Upper lobe of left lung (tissue), 4 donors: Measurements from ENCODE around the gene TLN1.

Experiments
- CTCF ChIP-seq, 6 experiments: fragments of 450-650 bp in 4 of 6; fragments of 200-600 bp in 2 of 6; sonication (generic) in 2 of 6; IDR thresholded peaks; one replicate each; pipeline ENCODE4 v1.5.1; 2016 to 2019; ENCODE audit warnings: antibody characterized with exemption in 6 of 6
- EP300 ChIP-seq, 4 donors: sonication (generic); formaldehyde crosslinking; IDR thresholded peaks; one replicate each; pipeline ENCODE4 v1.5.1; 2017; ENCODE audit warnings: antibody characterized with exemption in 4 of 4, control low read depth in 2 of 4
- POLR2AphosphoS5 ChIP-seq, 2 donors: sonication (generic); formaldehyde crosslinking; IDR thresholded peaks; one replicate each; pipeline ENCODE4 v1.5.1; 2017; ENCODE audit warnings: antibody characterized with exemption in 2 of 2

DNA sequence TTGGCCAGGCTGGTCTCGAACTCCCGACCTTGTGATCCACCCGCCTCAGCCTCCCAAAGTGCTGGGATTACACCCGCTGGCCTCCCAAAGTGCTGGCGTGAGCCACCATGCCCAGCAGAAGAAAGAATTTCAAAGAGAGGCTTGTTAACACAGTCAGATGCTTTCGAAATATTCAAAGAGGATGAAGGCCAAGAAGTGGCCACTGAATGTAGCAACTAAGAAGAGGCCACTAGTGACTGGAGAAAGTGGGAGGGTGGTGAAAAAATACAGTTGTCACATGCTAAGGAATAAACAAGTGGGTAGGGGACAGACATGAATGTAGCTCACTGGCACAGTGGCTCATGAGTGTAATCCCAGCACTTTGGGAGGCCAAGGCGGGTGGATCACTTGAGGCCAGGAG is 29.3 kb downstream of the TLN1 start:
- no peak for TF ChIP-seq CTCF (IDR thresholded peaks at IDR 0.05)
- TF ChIP-seq EP300 (IDR thresholded peaks at IDR 0.05): no peak
- no peak for TF ChIP-seq POLR2AphosphoS5 (IDR thresholded peaks at IDR 0.05)
